WTC11 (cell line): Measurements from ENCODE around the gene SYT13. TPM values are rescaled to one million over a fixed set of nuclear protein-coding genes. Genes with fewer than 3 reads are reported as not detected.

Source experiments
- ATAC-seq: fragments of 200-7000 bp; cut with Tn5 transposase; 2 replicates; pipeline ENCODE4 v1.10.0; 2021; ENCODE audit warnings: mild to moderate bottlenecking, moderate library complexity
- CTCF ChIA-PET: fragments of 300-600 bp; sonication (Branson Sonifier 250); formaldehyde crosslinking; loops from one replicate; lab custom pipeline; 2021; ENCODE audit warnings: antibody characterized with exemption; lab: Charles Lee
- POLR2A ChIA-PET: fragments of 350-600 bp; sonication (Branson Sonifier 250); formaldehyde crosslinking; loops from one replicate; lab custom pipeline; 2021; ENCODE audit warnings: antibody characterized with exemption; lab: Charles Lee
- DNase-seq: peaks from one replicate; pipeline ENCODE4 v3.0.0; 2021; ENCODE audit warnings: low spot score
- H3K27ac Mint-ChIP-seq: 2 replicates; pipeline ENCODE4 v1.8.0; 2021; ENCODE audit warnings: mixed read lengths
- H3K27me3 Mint-ChIP-seq: 2 replicates; pipeline ENCODE4 v1.8.0; 2021; ENCODE audit warnings: low read depth, mild to moderate bottlenecking, moderate library complexity, mixed read lengths
- H3K36me3 Mint-ChIP-seq: 2 replicates; pipeline ENCODE4 v1.8.0; 2021; ENCODE audit warnings: mixed read lengths
- H3K4me1 Mint-ChIP-seq: 2 replicates; pipeline ENCODE4 v1.8.0; 2022; ENCODE audit warnings: mixed read lengths
- H3K4me3 Mint-ChIP-seq: 2 replicates; pipeline ENCODE4 v1.8.0; 2021; ENCODE audit warnings: mild to moderate bottlenecking, moderate library complexity, mixed read lengths
- H3K9me3 Mint-ChIP-seq: 2 replicates; pipeline ENCODE4 v1.8.0; 2021; ENCODE audit warnings: mixed read lengths
- CBFB ChIP-seq: sonication (generic); formaldehyde crosslinking; IDR thresholded peaks from 2 replicates; pipeline ENCODE4 v1.8.1; 2022; ENCODE audit warnings: mild to moderate bottlenecking, low read depth, missing genetic modification reagents
- CREM ChIP-seq: sonication (generic); formaldehyde crosslinking; IDR thresholded peaks from 2 replicates; pipeline ENCODE4 v1.8.1; 2022; ENCODE audit warnings: mild to moderate bottlenecking, missing genetic modification reagents, moderate library complexity
- EMX1 ChIP-seq: fragments of 250-450 bp; sonication (Bioruptor Pico); IDR thresholded peaks from 2 replicates; pipeline ENCODE4 v1.8.0; 2021; ENCODE audit warnings: mild to moderate bottlenecking
- ETV6 ChIP-seq: sonication (generic); formaldehyde crosslinking; IDR thresholded peaks from 2 replicates; pipeline ENCODE4 v1.8.1; 2022; ENCODE audit warnings: mild to moderate bottlenecking, missing genetic modification reagents
- FOXK1 ChIP-seq: sonication (generic); formaldehyde crosslinking; IDR thresholded peaks from 2 replicates; pipeline ENCODE4 v1.8.0; 2022; ENCODE audit warnings: mild to moderate bottlenecking, moderate library complexity, missing genetic modification reagents
- FOXP1 ChIP-seq: sonication (generic); formaldehyde crosslinking; IDR thresholded peaks from 2 replicates; pipeline ENCODE4 v1.8.0; 2022; ENCODE audit warnings: missing genetic modification reagents, mild to moderate bottlenecking, moderate library complexity, borderline replicate concordance
- GRHL2 ChIP-seq: fragments of 250-450 bp; sonication (Bioruptor Pico); IDR thresholded peaks from 2 replicates; pipeline ENCODE4 v1.8.0; 2022; ENCODE audit warnings: mild to moderate bottlenecking, moderate library complexity; ENCODE audit not compliant: insufficient replicate concordance, severe bottlenecking
- GTF2I ChIP-seq: fragments of 250-450 bp; sonication (Bioruptor Pico); conservative IDR thresholded peaks from 2 replicates; pipeline ENCODE4 v1.4.0; 2021; ENCODE audit warnings: mild to moderate bottlenecking
- JUN ChIP-seq: sonication (generic); formaldehyde crosslinking; IDR thresholded peaks from 2 replicates; pipeline ENCODE4 v1.8.0; 2023; ENCODE audit warnings: mild to moderate bottlenecking, missing genetic modification reagents
- NR2C2 ChIP-seq: sonication (generic); formaldehyde crosslinking; IDR thresholded peaks from 2 replicates; pipeline ENCODE4 v1.8.0; 2022; ENCODE audit warnings: mild to moderate bottlenecking, missing genetic modification reagents
- PRRX2 ChIP-seq: fragments of 250-450 bp; sonication (Bioruptor Pico); IDR thresholded peaks from 2 replicates; pipeline ENCODE4 v1.8.0; 2021; ENCODE audit warnings: mild to moderate bottlenecking
- total RNA-seq: library from RNA; stranded (reverse); gene quantifications from 3 replicates; pipeline ENCODE4 v1.2.3, GENCODE V29; 2021
- TF ChIP-seq, protein P1 (sequence below): sonication (generic); formaldehyde crosslinking; IDR thresholded peaks from 2 replicates; pipeline ENCODE4 v1.8.0; 2022; ENCODE audit warnings: mild to moderate bottlenecking, missing genetic modification reagents
- TF ChIP-seq, protein P2 (sequence below): sonication (generic); formaldehyde crosslinking; IDR thresholded peaks from 2 replicates; pipeline ENCODE4 v1.8.1; 2023; ENCODE audit warnings: mild to moderate bottlenecking, missing genetic modification reagents, moderate library complexity
- TF ChIP-seq, protein P3 (sequence below): sonication (generic); formaldehyde crosslinking; conservative IDR thresholded peaks from 2 replicates; pipeline ENCODE4 v1.8.1; 2023; ENCODE audit warnings: mild to moderate bottlenecking, low read depth, missing genetic modification reagents, moderate library complexity
- TF ChIP-seq, protein P4 (sequence below): sonication (generic); formaldehyde crosslinking; IDR thresholded peaks from 2 replicates; pipeline ENCODE4 v1.8.0; 2023; ENCODE audit warnings: missing genetic modification reagents, mild to moderate bottlenecking, borderline replicate concordance
- TF ChIP-seq, protein P5 (sequence below): sonication (generic); formaldehyde crosslinking; IDR thresholded peaks from 2 replicates; pipeline ENCODE4 v1.8.0; 2022; ENCODE audit warnings: missing genetic modification reagents

The SYT13 gene
- total RNA-seq, 1 experiment from 2014 or later: 10.8 TPM

DNA sequence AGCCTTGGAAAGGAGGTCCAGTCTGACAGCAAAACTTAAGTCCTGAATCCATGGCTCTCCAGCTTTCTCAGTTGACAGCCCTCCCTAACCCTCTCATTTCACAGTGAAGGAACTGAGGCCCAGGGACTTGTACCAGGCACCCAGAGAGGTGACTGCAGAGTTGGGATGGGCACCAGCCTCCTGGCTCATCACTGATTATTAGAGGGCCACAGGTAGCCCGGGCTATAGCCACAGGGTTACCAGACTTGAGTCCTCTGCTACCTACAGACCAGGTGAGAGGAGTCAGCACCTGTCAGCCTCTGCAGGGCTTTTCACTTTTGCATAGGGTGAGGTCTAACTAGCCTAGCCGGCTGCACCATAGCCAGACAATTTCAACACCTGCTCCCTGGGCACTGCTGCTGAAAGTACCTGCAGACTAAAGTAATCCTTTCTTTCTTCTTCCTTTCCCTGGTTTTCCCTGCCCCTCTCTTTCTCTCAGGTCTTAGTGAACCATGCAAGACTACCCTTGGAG, 37.6 kb downstream of the SYT13 start (continued):
- TF ChIP-seq, protein P1, sequence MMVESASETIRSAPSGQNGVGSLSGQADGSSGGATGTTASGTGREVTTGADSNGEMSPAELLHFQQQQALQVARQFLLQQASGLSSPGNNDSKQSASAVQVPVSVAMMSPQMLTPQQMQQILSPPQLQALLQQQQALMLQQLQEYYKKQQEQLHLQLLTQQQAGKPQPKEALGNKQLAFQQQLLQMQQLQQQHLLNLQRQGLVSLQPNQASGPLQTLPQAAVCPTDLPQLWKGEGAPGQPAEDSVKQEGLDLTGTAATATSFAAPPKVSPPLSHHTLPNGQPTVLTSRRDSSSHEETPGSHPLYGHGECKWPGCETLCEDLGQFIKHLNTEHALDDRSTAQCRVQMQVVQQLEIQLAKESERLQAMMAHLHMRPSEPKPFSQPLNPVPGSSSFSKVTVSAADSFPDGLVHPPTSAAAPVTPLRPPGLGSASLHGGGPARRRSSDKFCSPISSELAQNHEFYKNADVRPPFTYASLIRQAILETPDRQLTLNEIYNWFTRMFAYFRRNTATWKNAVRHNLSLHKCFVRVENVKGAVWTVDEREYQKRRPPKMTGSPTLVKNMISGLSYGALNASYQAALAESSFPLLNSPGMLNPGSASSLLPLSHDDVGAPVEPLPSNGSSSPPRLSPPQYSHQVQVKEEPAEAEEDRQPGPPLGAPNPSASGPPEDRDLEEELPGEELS (CRISPR knock-in tag): no peak
- no peak for TF ChIP-seq CBFB (CRISPR knock-in tag)

DNA sequence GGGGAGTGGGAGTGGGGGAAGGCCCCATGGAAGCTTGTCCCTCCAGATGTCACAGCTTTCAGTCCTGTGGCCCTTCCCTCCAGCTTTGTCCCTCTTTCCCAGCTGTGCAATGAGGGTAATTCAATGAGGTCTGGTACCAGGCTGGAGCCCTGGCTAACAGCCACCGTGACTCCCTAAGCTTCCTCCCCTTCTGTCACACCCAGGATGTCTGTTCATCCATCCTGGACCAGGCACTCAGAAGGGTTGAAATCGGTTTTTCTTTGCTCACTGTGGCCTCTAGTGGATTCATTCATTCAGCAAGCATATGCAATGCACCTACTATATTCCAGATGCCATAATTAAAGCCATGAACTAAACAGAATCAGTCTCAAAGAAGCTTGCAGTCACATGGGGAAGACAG, 38.7 kb downstream of the SYT13 start:
- POLR2A ChIA-PET: no interaction called here
- DNase-seq: no peak

DNA sequence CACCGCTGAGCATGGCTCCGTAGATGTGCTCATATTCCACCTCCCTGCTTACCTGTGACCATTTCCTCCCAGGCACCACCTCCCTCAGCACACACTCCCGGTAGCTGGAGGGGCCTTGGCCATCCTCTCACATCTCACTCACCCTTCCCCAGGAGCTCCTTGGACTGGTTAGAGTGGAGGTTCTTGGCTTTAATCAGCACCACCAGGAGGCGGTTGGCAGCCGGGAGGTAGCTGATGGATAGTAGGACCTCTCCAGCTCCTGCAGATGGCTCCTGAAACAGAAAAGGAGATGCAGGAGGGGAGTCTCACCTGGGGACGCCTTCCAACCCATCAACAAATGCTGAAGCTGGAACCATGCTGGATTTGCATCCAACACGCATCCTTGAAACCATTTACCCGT, 39.9 kb downstream of the SYT13 start:
- POLR2A ChIA-PET: no interaction called here
- CTCF ChIA-PET: interaction anchor here (1.1 to 5.2 kb wide), 4 partner anchors 13 to 136 kb away, joined by 3 to 34 read pairs (median 4); no protein-coding TSS in a partner anchor

More for the DNA sequence above, 38.7 kb downstream of the SYT13 start:
- H3K4me1 Mint-ChIP-seq: 0 out of 2 replicates have a peak, but pooled peaks cover 3% of the 10 kb centered on the region
- TF ChIP-seq, protein P2, sequence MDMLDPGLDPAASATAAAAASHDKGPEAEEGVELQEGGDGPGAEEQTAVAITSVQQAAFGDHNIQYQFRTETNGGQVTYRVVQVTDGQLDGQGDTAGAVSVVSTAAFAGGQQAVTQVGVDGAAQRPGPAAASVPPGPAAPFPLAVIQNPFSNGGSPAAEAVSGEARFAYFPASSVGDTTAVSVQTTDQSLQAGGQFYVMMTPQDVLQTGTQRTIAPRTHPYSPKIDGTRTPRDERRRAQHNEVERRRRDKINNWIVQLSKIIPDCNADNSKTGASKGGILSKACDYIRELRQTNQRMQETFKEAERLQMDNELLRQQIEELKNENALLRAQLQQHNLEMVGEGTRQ (CRISPR knock-in tag): no peak
- no peak for TF ChIP-seq FOXK1 (CRISPR knock-in tag)
- TF ChIP-seq, protein P3, sequence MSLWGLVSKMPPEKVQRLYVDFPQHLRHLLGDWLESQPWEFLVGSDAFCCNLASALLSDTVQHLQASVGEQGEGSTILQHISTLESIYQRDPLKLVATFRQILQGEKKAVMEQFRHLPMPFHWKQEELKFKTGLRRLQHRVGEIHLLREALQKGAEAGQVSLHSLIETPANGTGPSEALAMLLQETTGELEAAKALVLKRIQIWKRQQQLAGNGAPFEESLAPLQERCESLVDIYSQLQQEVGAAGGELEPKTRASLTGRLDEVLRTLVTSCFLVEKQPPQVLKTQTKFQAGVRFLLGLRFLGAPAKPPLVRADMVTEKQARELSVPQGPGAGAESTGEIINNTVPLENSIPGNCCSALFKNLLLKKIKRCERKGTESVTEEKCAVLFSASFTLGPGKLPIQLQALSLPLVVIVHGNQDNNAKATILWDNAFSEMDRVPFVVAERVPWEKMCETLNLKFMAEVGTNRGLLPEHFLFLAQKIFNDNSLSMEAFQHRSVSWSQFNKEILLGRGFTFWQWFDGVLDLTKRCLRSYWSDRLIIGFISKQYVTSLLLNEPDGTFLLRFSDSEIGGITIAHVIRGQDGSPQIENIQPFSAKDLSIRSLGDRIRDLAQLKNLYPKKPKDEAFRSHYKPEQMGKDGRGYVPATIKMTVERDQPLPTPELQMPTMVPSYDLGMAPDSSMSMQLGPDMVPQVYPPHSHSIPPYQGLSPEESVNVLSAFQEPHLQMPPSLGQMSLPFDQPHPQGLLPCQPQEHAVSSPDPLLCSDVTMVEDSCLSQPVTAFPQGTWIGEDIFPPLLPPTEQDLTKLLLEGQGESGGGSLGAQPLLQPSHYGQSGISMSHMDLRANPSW: no peak
- TF ChIP-seq CREM: no peak
- TF ChIP-seq FOXP1 (CRISPR knock-in tag): no peak
- no peak for TF ChIP-seq NR2C2 (CRISPR knock-in tag)
- no peak for TF ChIP-seq ETV6
- TF ChIP-seq, protein P4, sequence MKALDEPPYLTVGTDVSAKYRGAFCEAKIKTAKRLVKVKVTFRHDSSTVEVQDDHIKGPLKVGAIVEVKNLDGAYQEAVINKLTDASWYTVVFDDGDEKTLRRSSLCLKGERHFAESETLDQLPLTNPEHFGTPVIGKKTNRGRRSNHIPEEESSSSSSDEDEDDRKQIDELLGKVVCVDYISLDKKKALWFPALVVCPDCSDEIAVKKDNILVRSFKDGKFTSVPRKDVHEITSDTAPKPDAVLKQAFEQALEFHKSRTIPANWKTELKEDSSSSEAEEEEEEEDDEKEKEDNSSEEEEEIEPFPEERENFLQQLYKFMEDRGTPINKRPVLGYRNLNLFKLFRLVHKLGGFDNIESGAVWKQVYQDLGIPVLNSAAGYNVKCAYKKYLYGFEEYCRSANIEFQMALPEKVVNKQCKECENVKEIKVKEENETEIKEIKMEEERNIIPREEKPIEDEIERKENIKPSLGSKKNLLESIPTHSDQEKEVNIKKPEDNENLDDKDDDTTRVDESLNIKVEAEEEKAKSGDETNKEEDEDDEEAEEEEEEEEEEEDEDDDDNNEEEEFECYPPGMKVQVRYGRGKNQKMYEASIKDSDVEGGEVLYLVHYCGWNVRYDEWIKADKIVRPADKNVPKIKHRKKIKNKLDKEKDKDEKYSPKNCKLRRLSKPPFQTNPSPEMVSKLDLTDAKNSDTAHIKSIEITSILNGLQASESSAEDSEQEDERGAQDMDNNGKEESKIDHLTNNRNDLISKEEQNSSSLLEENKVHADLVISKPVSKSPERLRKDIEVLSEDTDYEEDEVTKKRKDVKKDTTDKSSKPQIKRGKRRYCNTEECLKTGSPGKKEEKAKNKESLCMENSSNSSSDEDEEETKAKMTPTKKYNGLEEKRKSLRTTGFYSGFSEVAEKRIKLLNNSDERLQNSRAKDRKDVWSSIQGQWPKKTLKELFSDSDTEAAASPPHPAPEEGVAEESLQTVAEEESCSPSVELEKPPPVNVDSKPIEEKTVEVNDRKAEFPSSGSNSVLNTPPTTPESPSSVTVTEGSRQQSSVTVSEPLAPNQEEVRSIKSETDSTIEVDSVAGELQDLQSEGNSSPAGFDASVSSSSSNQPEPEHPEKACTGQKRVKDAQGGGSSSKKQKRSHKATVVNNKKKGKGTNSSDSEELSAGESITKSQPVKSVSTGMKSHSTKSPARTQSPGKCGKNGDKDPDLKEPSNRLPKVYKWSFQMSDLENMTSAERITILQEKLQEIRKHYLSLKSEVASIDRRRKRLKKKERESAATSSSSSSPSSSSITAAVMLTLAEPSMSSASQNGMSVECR (CRISPR knock-in tag): no peak
- no peak for TF ChIP-seq GTF2I (CRISPR knock-in tag)
- TF ChIP-seq EMX1: no peak
- no peak for TF ChIP-seq PRRX2 (CRISPR knock-in tag)
- no peak for TF ChIP-seq GRHL2 (CRISPR knock-in tag)
- no peak for ATAC-seq
- peaks cover 3% of the 10 kb centered on the region for H3K9me3 Mint-ChIP-seq
- H3K4me3 Mint-ChIP-seq: no peak overlapping the region
- H3K36me3 Mint-ChIP-seq: no peaks in the 10 kb centered on the region
- CTCF ChIA-PET: interaction anchor here (5.2 kb wide), 1 partner anchor 14 kb away, joined by 34 read pairs; no protein-coding TSS in a partner anchor
- H3K27ac Mint-ChIP-seq: no peak overlapping the region
- no peaks in the 10 kb centered on the region; the same call in 1 of the 2 replicates for H3K27me3 Mint-ChIP-seq

More for the DNA sequence above, 39.9 kb downstream of the SYT13 start:
- Mint-ChIP-seq H3K36me3 (no peaks in the 10 kb centered on the region), H3K4me3 (no peak overlapping the region)
- DNase-seq: no peak
- TF ChIP-seq FOXK1 (CRISPR knock-in tag): no peak
- no peak for TF ChIP-seq JUN (CRISPR knock-in tag)
- TF ChIP-seq, protein P5, sequence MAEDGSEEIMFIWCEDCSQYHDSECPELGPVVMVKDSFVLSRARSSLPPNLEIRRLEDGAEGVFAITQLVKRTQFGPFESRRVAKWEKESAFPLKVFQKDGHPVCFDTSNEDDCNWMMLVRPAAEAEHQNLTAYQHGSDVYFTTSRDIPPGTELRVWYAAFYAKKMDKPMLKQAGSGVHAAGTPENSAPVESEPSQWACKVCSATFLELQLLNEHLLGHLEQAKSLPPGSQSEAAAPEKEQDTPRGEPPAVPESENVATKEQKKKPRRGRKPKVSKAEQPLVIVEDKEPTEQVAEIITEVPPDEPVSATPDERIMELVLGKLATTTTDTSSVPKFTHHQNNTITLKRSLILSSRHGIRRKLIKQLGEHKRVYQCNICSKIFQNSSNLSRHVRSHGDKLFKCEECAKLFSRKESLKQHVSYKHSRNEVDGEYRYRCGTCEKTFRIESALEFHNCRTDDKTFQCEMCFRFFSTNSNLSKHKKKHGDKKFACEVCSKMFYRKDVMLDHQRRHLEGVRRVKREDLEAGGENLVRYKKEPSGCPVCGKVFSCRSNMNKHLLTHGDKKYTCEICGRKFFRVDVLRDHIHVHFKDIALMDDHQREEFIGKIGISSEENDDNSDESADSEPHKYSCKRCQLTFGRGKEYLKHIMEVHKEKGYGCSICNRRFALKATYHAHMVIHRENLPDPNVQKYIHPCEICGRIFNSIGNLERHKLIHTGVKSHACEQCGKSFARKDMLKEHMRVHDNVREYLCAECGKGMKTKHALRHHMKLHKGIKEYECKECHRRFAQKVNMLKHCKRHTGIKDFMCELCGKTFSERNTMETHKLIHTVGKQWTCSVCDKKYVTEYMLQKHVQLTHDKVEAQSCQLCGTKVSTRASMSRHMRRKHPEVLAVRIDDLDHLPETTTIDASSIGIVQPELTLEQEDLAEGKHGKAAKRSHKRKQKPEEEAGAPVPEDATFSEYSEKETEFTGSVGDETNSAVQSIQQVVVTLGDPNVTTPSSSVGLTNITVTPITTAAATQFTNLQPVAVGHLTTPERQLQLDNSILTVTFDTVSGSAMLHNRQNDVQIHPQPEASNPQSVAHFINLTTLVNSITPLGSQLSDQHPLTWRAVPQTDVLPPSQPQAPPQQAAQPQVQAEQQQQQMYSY (CRISPR knock-in tag): no peak
- TF ChIP-seq, all 79 proteins: peak for 0
- Mint-ChIP-seq H3K27me3 (no peaks in the 10 kb centered on the region), H3K4me1 (0 out of 2 replicates have a peak, but pooled peaks cover 3% of the 10 kb centered on the region), H3K27ac (no peak overlapping the region), H3K9me3 (peaks cover 3% of the 10 kb centered on the region)
- ATAC-seq: no peak
